Fibroblast of peridontal ligament (primary cell): ENCODE data around the gene INO80D.
"Not testable (repeated sequence)": the region's sequence is repeated elsewhere in the genome, so short reads cannot be mapped to it uniquely, and the experiment has no call there.

Experiments used
- DNase-seq: peaks from one replicate; pipeline ENCODE4 v3.0.0-alpha.2; 2010; ENCODE audit errors: extremely low read depth

Gene INO80D

DNA sequence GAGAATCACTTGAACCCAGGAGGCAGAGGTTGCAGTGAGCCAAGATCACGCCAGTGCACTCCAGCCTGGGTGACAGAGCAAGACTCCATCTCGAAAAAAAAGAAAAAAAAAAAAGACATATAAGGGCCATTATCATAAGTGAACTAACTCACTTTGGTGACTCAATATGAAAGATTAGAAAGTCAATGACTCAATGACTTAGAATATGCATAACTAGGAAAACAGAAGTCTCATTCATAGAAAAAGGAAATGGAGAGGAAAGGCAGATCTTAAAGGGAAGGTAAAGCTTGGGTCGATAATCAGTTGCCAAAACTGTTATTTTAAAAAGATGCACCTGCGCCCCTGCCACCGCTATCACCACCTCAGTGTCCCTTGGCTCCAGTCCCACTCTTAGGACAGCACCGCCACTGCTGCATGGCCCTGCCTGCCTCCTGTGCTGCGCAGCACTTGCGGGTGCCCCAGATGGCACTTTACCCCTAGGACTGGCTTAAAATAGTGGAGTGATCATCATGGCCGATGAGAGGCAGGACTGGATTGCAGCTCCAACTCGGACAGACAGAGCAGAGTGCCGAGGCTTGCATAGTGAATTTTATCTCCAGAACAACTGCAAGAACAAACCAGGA lies 54.7 kb downstream of the INO80D start:
- DNase-seq, result peak; percentile 17

DNA sequence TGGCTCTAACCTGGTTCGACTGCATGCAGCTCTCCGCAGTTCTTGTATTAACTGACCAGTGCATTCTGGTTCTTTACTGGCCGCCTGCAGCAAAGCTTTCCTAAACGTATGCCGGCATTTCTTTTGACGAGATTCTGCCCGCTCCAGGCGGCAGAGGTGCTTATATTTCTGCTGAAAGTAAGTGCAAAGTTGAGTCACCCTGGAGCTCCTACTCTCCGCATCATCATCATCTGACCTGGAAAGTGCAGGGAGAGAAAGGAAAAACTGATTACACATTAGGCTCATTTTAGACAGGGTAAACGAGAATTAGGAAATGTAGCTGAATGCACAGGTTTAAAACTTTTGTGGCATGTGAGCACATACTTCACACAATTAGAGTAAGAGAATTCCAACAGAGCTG lies 57.9 kb downstream of the INO80D start:
- DNase-seq, result no peak

DNA sequence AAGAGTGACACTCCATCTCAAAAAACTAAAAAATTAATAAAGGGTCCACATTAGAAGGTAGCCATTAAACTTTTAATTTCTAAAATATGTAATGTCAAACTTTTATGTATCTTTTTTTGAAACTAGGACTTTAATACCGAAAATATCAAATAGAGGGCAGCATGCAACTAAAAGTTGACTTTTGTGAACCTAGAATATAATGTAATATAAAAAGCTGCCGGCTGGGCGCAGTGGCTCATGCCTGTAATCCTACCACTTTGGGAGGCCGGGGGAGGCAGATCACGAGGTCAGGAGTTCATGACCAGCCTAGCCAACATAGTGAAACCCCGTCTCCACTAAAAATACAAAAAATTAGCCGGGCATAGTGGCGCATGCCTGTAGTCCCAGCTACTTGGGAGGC lies 62.8 kb downstream of the INO80D start:
- peak; percentile 32 for DNase-seq

DNA sequence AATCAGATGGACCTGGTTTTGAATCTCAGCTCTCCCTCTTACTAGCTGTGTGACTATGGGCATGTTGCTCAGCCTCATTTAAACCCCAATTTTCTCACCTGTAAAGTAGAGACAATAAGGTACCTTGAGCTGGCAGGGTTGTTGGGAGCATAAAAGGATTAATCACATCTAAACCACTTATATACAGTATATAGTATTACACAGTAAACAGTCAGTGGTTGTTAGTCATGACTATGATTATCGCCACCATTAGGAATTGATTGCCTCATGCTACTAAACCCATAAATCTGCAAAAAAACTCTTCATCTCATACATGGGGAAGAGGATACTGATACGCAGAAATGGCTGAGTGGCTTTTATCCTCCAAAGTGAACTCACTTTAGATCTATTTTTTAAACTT lies 65.8 kb downstream of the INO80D start:
- DNase-seq, result no peak

DNA sequence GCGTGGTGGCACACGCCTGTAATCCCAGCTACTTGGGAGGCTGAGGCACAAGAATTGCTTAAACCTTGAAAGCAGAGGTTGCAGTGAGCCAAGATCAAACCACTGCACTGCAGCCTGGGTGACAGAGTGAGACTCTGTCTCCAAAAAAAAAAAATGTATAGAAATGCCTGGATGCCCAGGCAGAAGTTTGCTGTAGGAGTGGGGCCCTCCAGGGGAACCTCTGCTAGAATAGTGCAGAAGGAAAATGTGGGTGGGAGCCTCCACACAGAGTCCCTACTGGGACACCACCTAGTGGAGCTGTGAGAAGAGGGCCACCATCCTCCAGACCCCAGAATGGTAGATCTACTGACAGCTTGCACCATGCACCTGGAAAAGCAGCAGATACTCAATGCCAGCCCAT lies 70.2 kb downstream of the INO80D start:
- DNase-seq, result not testable (repeated sequence)

DNA sequence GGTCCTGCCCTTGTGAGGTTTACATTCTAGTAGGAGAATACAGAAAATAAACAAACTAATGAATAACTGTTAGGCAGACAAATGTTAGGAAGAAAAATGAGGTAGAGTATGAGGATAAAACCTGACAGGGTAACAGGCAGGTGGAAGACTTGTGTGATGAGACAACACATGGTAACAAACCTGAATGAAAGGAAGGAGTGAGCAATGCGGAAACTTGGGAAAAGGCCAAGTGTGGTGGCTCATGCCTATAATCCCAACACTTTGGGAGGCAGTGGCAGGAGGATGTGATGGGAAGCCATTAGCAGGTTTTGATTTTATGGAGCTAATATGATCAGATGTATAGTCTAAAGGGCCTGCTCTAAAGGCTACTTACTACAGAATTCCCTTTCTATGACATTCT lies 74.2 kb downstream of the INO80D start:
- DNase-seq, result no peak

DNA sequence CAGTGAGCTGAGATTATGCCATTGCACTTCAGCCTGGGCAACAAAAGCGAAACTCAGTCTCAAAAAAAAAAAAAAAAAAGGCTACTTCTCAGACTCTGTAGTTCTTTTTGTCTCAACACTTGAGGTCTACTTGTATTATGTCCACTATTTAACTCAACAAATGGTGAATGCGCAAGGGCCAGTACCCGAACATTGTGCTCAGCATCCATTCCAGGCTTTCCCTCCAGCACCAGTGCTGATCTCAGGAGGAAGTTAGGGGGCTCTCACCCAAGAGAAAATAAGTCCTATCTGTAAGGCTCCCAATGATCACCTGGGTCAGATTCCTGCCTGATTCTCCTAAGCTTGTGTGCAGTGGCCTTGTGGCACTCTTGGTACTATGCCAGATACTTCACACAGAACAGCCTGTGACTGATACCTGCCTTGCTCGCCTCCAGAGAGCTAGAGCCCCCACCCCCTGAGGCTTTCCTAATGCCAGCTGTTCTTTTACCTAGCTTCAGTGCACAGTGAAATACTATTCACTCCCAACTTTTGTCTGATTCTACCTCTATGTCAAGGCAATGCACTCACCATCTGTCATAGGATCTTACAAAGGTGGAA lies 74.9 kb downstream of the INO80D start:
- DNase-seq, result no peak

DNA sequence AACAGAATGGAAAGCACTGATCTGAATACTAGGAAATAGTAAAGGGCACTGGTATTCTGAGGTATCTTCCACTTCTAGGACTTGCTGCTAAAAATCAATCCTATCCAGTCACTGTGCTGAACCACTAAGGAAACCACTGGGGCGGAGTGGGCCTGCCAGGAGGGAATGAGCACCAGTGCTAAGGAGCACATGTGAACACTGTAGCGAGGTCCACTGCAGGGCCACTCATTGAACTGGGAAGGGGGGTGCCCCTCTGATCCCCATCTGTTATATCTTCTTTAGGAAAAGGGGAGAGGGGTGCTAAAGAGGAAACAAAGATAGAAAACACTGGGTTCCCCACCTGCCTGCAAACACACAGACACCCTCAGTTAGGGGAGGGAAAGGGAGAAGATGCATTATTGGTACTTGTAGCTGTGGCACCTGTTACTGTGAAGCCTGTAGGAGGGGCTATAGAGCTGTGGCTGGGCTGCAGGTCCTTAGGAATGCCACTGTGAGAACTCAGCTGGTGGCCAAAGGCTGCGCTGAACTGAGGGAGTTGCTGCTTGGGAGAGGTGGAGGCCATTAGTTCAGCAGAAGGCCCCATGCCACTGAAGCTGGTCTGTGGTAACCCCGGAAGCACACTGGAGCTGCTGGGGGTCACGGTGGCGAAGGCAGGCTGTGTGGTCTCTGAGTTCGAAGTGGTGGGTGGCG lies 81.8 kb downstream of the INO80D start:
- no peak for DNase-seq

DNA sequence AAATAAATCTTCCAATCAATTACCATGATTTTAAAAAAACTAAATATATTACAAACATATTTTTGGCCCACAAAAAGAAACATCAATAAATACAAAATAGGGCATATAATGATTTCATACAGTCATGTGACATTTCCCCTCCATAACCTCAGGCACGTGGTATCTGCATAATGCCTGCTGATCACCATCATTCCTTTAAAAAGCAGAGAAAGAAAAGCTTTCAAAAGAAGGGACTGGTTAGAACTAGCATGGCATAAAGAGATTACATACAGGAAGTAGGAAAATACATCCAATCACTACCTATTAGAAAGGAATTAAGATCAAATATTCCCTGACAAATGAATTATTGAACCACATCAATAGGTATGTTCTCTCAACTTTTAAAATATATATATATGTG lies 83.5 kb downstream of the INO80D start:
- DNase-seq, result no peak

DNA sequence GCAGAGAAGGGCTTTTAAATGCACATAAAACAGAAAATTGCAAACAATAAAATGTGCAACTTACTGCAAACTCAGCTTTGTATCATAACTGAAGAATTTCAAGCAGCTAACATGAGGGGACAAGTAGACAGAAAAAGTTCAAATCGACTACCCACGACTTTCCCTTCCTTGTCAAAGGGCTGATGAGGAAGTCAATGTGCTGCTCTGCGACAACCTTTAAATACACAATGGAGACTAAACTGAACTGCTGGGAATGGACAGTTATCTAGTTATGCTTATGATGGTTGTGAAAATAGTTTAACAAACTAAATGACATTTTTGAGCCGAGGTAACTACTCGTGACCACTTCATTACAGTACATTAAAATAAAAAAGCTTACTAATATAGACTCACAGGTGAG lies 84.1 kb downstream of the INO80D start:
- DNase-seq, result no peak

DNA sequence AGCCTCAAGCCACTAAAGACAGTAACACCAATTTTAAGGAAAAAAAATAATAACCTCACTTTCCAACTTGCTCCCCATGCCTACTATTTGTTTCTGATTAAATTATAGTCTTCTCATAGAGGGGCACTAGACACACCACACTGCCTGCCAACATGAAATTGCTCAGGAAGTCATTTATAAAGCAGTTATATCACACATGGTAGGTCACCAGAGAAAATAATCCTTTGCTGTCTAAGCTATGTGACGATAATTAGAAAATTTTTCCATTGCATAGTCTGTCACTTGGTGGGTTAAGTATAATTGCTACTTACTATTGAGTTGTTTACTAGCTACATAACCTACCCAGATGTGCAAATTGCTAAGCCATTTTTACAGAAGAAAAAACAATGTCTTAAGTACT lies 85.2 kb downstream of the INO80D start:
- no peak for DNase-seq

DNA sequence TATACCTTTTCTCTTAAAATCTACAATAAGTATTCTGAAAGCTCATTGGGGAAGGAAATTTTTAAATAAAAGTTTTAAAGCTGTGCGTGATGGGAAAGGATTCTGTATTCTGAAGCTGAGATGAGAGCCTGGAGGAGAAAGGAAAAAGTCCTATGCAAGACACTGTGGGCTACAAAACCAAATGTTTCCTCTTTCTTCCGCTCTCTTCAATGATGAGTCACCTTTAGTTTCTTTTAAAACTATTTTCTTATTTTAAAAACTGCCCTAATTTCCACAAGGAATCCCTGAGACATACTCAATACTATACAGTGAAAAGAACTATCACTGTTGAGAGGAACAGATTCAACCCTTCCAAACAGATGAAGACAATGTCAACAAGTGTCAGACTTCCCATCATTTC lies 87.4 kb downstream of the INO80D start:
- DNase-seq, result no peak

DNA sequence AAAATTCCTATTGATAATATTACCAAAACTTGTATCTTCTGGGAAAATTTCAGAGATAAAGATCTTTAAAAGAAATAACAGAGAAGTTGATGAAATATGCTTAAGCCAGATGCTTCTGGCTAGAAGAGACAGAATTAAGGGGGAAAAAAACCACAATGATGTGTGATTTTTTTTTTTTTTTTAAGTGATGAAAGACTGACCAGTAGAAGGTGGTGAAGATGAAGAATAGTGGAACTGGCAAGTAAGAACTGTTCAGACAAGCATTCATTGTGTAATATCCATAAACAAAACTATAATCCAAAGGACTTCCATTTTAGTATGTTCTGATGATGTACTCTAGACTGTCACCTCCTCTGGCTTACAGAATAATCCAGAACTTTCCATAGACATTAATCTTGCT lies 89.8 kb downstream of the INO80D start:
- DNase-seq, result no peak

DNA sequence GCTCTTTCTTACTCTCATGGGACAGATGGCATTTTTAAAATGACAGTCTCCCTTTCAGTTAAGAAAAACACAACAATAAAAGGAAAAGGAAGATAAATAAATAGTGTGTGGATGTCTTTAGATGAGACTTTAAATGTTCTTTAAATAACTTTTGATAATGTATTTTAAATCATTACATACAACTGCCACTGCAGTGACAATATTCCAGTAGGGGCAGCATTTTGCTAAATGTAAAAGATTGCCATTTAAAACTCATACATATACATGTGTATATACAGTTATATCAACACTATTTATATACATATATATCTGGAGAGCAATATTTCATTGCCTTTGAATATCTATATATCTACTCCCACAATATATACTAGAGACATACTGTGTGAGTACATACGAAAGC lies 90.7 kb downstream of the INO80D start:
- DNase-seq, result no peak

DNA sequence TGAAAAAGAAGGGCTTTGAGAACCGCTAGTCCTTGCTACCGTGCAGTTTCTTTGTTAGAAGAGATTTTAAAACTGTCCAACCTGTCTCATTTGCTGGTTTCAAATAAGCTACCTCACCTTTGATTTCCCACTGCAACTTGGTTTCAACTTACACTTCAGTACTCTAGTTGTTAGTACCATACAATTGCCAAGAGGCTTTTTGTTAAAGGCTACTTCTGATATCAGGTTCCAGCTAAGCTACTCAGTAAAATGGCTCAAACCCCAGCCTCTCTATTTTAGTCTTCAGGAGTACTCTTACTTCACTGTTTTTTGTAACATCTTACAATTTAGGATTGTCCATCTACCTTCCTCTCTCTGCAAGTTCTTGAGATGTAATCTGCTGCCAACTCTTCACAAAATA lies 91.6 kb downstream of the INO80D start:
- DNase-seq, result no peak

DNA sequence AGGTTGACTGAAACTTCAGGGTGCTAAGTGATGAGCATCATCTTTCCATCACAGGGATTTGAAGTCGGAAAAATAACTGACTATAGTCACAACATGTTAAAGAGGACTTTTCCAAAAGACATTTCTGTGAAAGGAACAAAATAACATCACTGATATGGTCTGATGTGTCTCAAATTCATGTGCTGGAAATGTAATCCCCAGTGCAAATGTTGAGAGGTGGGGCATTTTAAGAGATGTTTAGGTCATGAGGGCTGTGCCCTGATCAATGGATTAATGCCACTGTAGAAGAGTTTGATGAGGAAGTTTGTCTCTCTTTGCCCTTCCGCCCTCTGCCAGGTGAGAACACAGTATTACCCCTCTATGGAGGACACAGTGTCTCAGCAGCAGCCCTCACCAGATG lies 95.9 kb downstream of the INO80D start:
- DNase-seq, result no peak

DNA sequence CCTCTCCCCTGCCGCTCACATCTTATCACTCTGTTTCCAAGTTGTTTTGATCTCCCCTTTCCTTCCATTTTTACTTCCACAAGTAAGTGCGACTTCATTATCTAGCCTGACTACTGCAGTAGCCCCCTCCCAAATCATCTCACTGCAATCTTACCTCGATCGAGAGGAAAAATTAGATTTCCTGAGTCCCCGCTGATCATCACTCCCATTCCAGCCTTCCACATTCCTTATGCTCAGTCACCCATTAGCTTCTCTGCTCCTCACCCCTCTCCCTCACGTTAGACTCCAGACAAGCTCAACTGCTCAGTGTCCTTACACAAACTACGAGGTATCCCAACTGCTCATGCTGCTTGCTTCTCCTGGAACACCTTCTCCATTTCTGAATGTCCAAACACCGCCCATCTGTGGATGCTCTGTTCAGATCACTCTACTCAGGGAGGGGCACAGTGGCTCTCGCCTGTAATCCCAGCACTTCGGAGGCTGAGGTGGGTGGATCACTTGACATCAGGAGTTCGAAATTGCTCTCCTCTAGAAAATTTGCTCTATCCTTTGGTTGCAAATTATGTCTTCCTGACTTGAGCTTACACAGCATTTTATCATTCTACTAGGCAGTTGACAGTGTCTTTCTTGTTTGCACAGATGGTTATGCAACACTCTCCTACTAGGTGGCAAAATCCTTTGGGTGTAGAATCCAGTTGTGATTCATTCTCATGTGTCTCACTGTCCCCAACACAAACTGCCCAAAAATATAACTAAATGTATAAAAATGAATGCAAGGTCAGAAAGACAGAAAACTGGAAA lies 96.5 kb downstream of the INO80D start:
- no peak for DNase-seq

DNA sequence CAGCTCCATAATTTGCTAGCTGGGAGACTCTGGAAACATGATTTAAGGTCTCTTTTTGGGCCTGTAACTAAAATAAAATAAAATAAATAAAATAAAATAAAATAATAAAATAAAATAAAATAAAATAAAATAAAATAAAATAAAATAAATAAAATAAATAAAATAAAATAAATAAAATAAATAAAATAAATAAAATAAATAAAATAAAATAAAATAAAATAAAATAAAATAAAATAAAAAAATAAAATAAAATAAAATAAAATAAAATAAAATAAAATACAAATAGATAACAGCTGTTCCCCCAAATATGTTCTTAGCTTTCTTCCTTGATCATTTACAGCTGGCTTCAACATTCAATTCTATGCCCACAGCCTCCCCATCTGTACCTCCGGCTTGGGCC lies 97.3 kb downstream of the INO80D start:
- DNase-seq, result not testable (repeated sequence)

DNA sequence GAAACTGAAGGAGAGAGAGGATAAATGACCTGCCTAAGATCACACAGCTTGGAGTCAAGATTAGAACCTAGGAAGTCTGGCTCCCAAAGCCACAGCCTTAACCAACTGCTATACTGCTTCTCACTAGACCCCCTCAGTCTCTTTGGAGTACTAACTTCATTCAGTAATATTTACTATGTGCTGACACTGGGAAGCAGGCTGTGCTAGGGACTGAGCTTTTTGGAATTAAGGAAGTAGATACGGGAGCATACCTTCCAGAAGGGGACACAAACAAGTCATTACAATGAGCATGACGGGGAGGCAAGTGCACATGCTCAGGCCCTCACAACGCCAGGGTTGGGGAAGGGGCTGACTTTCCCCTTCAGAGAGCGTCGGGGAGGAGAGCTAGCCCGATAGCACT lies 97.7 kb downstream of the INO80D start:
- DNase-seq, result no peak

DNA sequence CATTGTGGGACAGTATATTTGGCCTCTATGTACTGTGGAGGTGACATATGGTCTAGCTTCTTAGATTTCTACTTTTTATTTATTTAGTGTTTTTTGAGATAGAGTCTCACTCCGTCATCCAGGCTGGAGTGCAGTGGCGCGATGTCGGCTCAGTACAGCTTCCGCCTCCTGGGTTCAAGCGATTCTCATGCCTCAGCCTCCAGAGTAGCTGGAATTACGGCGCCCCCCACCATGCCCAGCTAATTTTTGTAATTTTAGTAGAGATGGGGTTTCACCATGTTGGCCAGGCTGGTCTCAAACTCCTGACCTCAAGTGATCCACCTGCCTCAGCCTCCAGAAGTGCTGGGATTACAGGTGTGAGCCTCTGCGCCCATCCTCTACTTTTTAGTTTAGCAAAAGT lies 99.6 kb downstream of the INO80D start:
- not testable (repeated sequence) for DNase-seq

DNA sequence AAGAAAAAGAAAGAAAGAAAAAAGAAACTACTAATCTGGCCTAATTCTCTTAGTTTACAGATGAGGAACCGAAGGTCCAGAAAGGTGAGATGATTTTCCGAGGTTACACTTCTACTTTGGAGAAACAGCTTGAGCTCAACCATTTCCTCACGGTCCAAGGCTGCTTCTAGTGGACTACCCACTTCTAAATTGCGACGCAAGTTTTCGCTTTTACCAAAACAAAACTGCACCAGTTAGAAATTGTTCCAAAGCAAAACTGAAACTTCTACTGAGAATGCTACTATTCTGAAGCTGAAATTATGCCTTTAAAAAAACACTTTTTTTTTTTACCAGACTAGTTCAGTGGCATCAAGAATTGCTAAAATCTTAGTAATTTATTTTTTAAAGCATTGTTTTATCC lies 101.6 kb downstream of the INO80D start:
- DNase-seq, result peak; percentile 46

DNA sequence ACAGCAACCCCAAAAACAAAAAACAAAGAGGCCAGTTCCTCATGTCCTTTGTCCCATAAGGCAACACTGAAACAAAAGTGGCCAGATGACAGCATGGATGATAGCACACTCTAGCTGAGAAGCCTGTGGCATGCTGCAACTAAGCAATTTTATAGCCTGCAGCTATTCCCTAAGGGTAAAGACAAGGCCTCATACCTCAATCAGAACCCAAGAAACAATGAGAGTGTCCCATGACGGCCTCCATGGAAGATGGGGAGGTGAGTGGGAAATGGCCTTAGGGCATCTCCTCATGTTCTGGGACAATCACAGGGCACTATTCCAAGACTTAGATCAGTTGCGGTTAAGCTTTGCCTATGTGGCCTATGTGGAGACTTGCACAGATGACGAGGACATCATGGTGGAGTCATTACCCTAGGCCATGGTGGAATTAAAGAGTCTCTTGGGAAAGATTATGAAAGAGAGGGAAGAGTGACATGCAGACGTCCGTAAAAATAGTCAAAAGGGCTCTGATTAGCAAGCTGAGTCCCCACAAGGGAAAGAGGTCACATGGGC lies 103.1 kb downstream of the INO80D start:
- DNase-seq, result no peak
